SK-N-SH (cell line): ENCODE measurements around the gene MYO16. TPM values are rescaled to one million over a fixed set of nuclear protein-coding genes. Genes with fewer than 3 reads are reported as not detected.

Experiments used
- CTCF ChIA-PET: fragments of 300-600, 350-600 bp; formaldehyde crosslinking; extraction: SDS; loops from one replicate; lab custom pipeline; 2021; lab: Yijun Ruan, JAX
- POLR2A ChIA-PET: fragments of 350-600 bp; sonication (Branson Sonifier 250); formaldehyde crosslinking; extraction: SDS; loops from one replicate; lab custom pipeline; 2020; ENCODE audit warnings: antibody characterized with exemption, inconsistent platforms; lab: Yijun Ruan, JAX
- DNase-seq: peaks from one replicate; pipeline ENCODE4 v3.0.0; 2012
- H2AFZ ChIP-seq: fragments of 200-600 bp; sonication (generic); 2 replicates; pipeline ENCODE4 v1.8.1; 2016; ENCODE audit warnings: antibody characterized with exemption, mild to moderate bottlenecking, low read depth
- H3F3A ChIP-seq: fragments of 200-600 bp; sonication (generic); replicated peaks from 2 replicates; pipeline ENCODE3; 2016; ENCODE audit warnings: antibody characterized with exemption, mild to moderate bottlenecking; ENCODE audit not compliant: insufficient read depth
- H3K27ac ChIP-seq, 2 experiments: fragments of 200-500 bp in 1 of 2; fragments of 200-600 bp in 1 of 2; sonication (Bioruptor generic) in 1 of 2; sonication (generic), shearing (Covaris generic) in 1 of 2; 2 replicates each; pipeline versions ENCODE4 v1.5.1 to v1.6.1; 2014 to 2016; ENCODE audit warnings: low read depth in 2 of 2, inconsistent platforms in 1 of 2, low read length in 1 of 2, mild to moderate bottlenecking in 1 of 2, mixed read lengths in 1 of 2
- H3K27me3 ChIP-seq: fragments of 200-600 bp; sonication (generic), shearing (Covaris generic); 2 replicates; pipeline ENCODE4 v1.6.1; 2016; ENCODE audit warnings: mixed run types; ENCODE audit not compliant: insufficient read depth
- H3K36me3 ChIP-seq, 2 experiments: fragments of 200-500 bp in 1 of 2; fragments of 200-600 bp in 1 of 2; sonication (Bioruptor generic) in 1 of 2; sonication (generic) in 1 of 2; replicated peaks in 1 of 2; 2 replicates each; pipeline versions ENCODE3 to v1.5.1; 2014 to 2016; ENCODE audit warnings: low read length in 1 of 2, mild to moderate bottlenecking in 1 of 2; ENCODE audit not compliant: insufficient read depth in 2 of 2, control insufficient read depth in 1 of 2
- H3K4me1 ChIP-seq, 2 experiments: fragments of 200-500 bp in 1 of 2; fragments of 200-600 bp in 1 of 2; sonication (Bioruptor generic) in 1 of 2; sonication (generic), shearing (Covaris generic) in 1 of 2; 2 replicates each; pipeline versions ENCODE4 v1.5.1 to v1.6.1; 2014 to 2016; ENCODE audit warnings: low read depth in 1 of 2, low read length in 1 of 2, mixed run types in 1 of 2; ENCODE audit not compliant: insufficient read depth in 2 of 2, control insufficient read depth in 1 of 2
- H3K4me2 ChIP-seq: fragments of 200-600 bp; sonication (generic), shearing (Covaris generic); 2 replicates; pipeline ENCODE4 v1.6.1; 2017; ENCODE audit warnings: mixed run types
- H3K4me3 ChIP-seq, 2 experiments: fragments of 200-500 bp in 1 of 2; fragments of 200-600 bp in 1 of 2; sonication (Bioruptor generic) in 1 of 2; sonication (generic), shearing (Covaris generic) in 1 of 2; 2 replicates each; pipeline versions ENCODE4 v1.5.1 to v1.8.1; 2014 to 2016; ENCODE audit warnings: low read depth in 2 of 2, inconsistent platforms in 1 of 2, low read length in 1 of 2, mild to moderate bottlenecking in 1 of 2, mixed read lengths in 1 of 2, moderate library complexity in 1 of 2
- H3K79me2 ChIP-seq: fragments of 200-600 bp; sonication (generic); 2 replicates; pipeline ENCODE4 v1.8.1; 2017; ENCODE audit warnings: mild to moderate bottlenecking; ENCODE audit not compliant: insufficient read depth
- H3K9ac ChIP-seq: fragments of 200-600 bp; sonication (generic); 2 replicates; pipeline ENCODE4 v1.6.1; 2017; ENCODE audit warnings: mixed run types
- H3K9me2 ChIP-seq: fragments of 200-600 bp; sonication (generic); 2 replicates; pipeline ENCODE4 v1.6.1; 2017; ENCODE audit warnings: mixed run types
- H3K9me3 ChIP-seq: fragments of 200-600 bp; sonication (generic); 2 replicates; pipeline ENCODE4 v1.6.1; 2017; ENCODE audit warnings: mixed run types, mild to moderate bottlenecking, moderate library complexity
- H4K20me1 ChIP-seq: fragments of 200-600 bp; sonication (generic); 2 replicates; pipeline ENCODE4 v1.6.1; 2017; ENCODE audit warnings: mild to moderate bottlenecking, mixed run types; ENCODE audit not compliant: insufficient read depth
- CHD2 ChIP-seq: fragments of 150-350 bp; IDR thresholded peaks from 2 replicates; pipeline ENCODE4 v1.6.1; 2018; ENCODE audit warnings: low read length; ENCODE audit not compliant: partially characterized antibody
- CTCF ChIP-seq: fragments of 200-600 bp; sonication (generic); IDR thresholded peaks from 2 replicates; pipeline ENCODE4 v1.6.1; 2017; ENCODE audit warnings: antibody characterized with exemption, mild to moderate bottlenecking, moderate library complexity
- ELF1 ChIP-seq: IDR thresholded peaks from 2 replicates; pipeline ENCODE4 v1.4.0; 2012
- EZH2phosphoT487 ChIP-seq: fragments of 200-600 bp; sonication (generic); IDR thresholded peaks from 2 replicates; pipeline ENCODE4 v1.6.1; 2017; ENCODE audit warnings: low read depth, mixed run types, mild to moderate bottlenecking, antibody characterized with exemption, moderate library complexity, borderline replicate concordance
- GATA2 ChIP-seq: sonication (generic); formaldehyde crosslinking; IDR thresholded peaks from 2 replicates; pipeline ENCODE4 v1.5.0; 2020; ENCODE audit warnings: mild to moderate bottlenecking, missing genetic modification reagents
- IRF3 ChIP-seq: fragments of 150-350 bp; IDR thresholded peaks from 2 replicates; pipeline ENCODE4 v1.6.1; 2016; ENCODE audit warnings: mild to moderate bottlenecking, low read depth, low read length
- MXI1 ChIP-seq: IDR thresholded peaks from 2 replicates; pipeline ENCODE4 v1.6.1; 2012; ENCODE audit warnings: mild to moderate bottlenecking, low read depth, low read length, improper control_type of control experiment
- PBX3 ChIP-seq: IDR thresholded peaks from 2 replicates; pipeline ENCODE4; 2012
- RCOR1 ChIP-seq: fragments of 150-350 bp; IDR thresholded peaks from 2 replicates; pipeline ENCODE4 v1.6.1; 2017; ENCODE audit warnings: antibody characterized with exemption, low read length
- RFX5 ChIP-seq: IDR thresholded peaks from 2 replicates; pipeline ENCODE4 v1.6.1; 2012; ENCODE audit warnings: mild to moderate bottlenecking, improper control_type of control experiment, low read length
- RXRA ChIP-seq: IDR thresholded peaks from 2 replicates; pipeline ENCODE4 v1.4.0; 2012; ENCODE audit warnings: low read depth, mild to moderate bottlenecking, borderline replicate concordance
- SIN3A ChIP-seq: IDR thresholded peaks from 2 replicates; pipeline ENCODE4 v1.6.1; 2012; ENCODE audit warnings: low read depth, mild to moderate bottlenecking, low read length, moderate library complexity, borderline replicate concordance
- TAF1 ChIP-seq: IDR thresholded peaks from 2 replicates; pipeline ENCODE4 v1.6.1; 2012; ENCODE audit warnings: low read depth, mild to moderate bottlenecking, low read length, moderate library complexity, borderline replicate concordance
- TEAD4 ChIP-seq: IDR thresholded peaks from 2 replicates; pipeline ENCODE4 v1.4.0; 2012; ENCODE audit warnings: mild to moderate bottlenecking, borderline replicate concordance; ENCODE audit not compliant: insufficient read depth
- YY1 ChIP-seq: IDR thresholded peaks from 2 replicates; pipeline ENCODE4 v1.4.0; 2012; ENCODE audit warnings: low read depth, mild to moderate bottlenecking
- WGBS: methylation state at CpG from one replicate; pipeline ENCODE4 v1.1.6; 2017; ENCODE audit warnings: low lambda C conversion rate; 5-methylcytosine and 5-hydroxymethylcytosine counted together
- polyA plus RNA-seq, 3 experiments: library from polyadenylated mRNA; depleted of rRNA; stranded (reverse); fragments of >200 nt; gene quantifications; 2 replicates each; pipeline ENCODE4 v1.2.3, GENCODE V29; 2012
- TF ChIP-seq, protein P1 (sequence below): IDR thresholded peaks from 2 replicates; pipeline ENCODE4 v1.4.0; 2012; ENCODE audit warnings: low read depth, borderline replicate concordance

The MYO16 gene
- polyA plus RNA-seq, 1 of the 3 experiments (the other 2 are of a cell fraction), result 0.07 TPM

DNA sequence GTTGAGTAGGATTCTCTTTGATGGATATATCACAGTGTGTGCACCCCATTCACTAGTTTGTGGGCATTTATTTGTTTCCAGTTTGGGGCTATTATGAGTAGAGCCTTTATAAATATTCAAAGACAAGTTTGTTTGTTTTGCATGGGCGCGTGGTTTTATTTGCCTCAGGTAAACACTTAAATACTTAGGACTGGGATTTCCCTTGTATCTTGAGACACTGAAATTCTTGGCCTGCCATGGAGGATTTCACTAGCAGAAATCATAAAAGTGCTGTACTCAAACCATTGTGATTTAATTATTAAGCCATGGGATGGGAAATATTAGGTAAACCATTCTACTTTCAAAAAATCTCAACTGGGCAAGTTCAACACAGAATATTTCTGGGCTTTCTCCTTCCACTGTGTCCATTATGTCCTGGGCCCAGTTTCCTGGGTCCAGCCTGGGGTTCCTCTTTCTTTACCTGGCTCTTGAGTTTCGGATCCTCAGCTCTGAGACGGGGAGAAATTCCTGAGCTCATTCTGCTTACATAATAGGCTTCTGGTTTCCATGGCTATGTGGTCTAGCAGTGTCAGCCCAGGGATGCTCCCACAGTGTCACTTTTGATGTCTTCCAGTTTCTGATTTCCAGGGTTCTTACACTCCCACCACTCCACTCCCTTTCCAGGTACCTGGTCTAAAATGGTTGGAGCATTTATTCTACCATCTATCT, 14.4 kb downstream of the MYO16 start:
- no peak for DNase-seq
- no peaks in the 10 kb centered on the region for H3K9me2 ChIP-seq
- CTCF ChIA-PET, result interaction anchor here (1.0 kb wide), 1 partner anchor 11 kb away, joined by 3 read pairs; no protein-coding TSS in a partner anchor
- H3K9me3 ChIP-seq, result no peaks in the 10 kb centered on the region
- H3K9ac ChIP-seq, result no peak overlapping the region
- WGBS, result 40% methylated on average over 4 of the region's 4 CpGs
- H3K4me2 ChIP-seq, result no peak overlapping the region
- H3K27me3 ChIP-seq, result no peaks in the 10 kb centered on the region
- no peaks in the 10 kb centered on the region for H3K36me3 ChIP-seq
- H3K27ac ChIP-seq, result no peak overlapping the region
- TF ChIP-seq TAF1 (no peak), IRF3 (no peak), TEAD4 (no peak), ELF1 (no peak), MXI1 (no peak), GATA2 (CRISPR knock-in tag) (no peak), CHD2 (no peak), SIN3A (no peak), YY1 (no peak), RCOR1 (no peak), EZH2phosphoT487 (no peak), RFX5 (no peak), PBX3 (no peak), RXRA (no peak), CTCF (no peak)
- TF ChIP-seq, protein P1, sequence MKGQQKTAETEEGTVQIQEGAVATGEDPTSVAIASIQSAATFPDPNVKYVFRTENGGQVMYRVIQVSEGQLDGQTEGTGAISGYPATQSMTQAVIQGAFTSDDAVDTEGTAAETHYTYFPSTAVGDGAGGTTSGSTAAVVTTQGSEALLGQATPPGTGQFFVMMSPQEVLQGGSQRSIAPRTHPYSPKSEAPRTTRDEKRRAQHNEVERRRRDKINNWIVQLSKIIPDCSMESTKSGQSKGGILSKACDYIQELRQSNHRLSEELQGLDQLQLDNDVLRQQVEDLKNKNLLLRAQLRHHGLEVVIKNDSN, result no peak
- no peaks in the 10 kb centered on the region for H3F3A ChIP-seq
- H3K4me1 ChIP-seq, result no peaks in the 10 kb centered on the region
- H4K20me1 ChIP-seq, result no peaks in the 10 kb centered on the region
- H2AFZ ChIP-seq, result no peak overlapping the region
- H3K4me3 ChIP-seq, result no peak overlapping the region
- no peaks in the 10 kb centered on the region for H3K79me2 ChIP-seq
- POLR2A ChIA-PET, result no interaction called here
